GM18909 (cell line): ENCODE results near the gene CD84.
A peak's percentile ranks its signal among the peaks of the same experiment; 100 is the strongest.
"Not testable (repeated sequence)": the region's sequence is repeated elsewhere in the genome, so short reads cannot be mapped to it uniquely, and the experiment has no call there.

Experiments
- ATAC-seq: cut with Tn5 transposase; IDR thresholded peaks from one replicate; pipeline ENCODE4 v1.9.1; 2021; ENCODE audit warnings: mild to moderate bottlenecking; ENCODE audit not compliant: unreplicated experiment, poor library complexity

CD84 gene

DNA sequence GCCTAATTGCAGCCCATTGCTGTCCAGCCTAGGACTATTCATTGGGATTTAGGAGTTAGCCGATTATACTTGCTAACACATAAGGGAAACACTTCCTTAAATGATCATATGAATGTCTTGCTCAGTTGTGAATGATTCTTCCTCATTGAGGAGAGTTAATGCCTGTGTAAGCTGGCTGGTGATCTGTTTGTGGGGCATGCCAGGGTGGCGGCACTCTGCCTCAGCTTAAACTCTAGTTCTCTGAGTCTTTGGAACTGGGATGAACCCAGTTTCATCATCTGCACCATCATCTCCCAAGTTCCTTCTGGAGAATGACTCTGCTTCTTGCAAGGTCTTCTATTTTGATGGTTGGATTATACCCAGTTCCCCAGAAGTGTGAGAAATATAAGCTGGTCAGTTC, 32.4 kb downstream of the CD84 start:
- ATAC-seq, result no peak

- no peak for ATAC-seq
Observed at GRCh38 chr1:160544647-160545046, 34.6 kb downstream of the CD84 start.

DNA sequence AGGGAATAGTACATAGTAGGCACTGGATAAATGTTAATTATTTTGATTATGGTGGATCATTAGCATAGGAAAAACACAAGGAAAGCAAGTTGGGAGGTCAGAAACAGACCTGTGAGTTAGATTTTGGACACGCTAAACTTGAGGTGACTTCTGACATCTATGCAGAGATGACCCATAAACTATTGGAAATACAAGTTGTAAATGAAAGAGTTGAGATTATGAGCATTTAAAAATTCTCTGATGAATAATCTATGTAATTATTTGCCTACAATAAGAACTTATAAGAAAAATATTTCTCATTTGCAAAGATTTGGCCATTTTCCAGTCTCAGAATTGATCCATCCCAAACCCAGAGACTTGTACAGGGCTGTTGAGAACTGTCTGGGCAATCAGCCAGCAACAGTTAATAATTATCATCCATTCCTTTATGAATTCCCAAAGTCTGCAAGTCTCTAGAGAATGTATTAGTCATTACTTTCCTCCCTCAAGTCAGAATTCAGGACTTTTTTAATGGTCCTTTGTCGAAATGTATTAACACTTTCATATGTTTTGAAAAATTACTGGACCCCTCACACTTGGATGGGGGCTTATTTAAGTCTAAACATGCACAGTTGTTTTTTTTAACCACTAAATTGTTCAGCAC, 36.9 kb downstream of the CD84 start:
- ATAC-seq, result no peak

DNA sequence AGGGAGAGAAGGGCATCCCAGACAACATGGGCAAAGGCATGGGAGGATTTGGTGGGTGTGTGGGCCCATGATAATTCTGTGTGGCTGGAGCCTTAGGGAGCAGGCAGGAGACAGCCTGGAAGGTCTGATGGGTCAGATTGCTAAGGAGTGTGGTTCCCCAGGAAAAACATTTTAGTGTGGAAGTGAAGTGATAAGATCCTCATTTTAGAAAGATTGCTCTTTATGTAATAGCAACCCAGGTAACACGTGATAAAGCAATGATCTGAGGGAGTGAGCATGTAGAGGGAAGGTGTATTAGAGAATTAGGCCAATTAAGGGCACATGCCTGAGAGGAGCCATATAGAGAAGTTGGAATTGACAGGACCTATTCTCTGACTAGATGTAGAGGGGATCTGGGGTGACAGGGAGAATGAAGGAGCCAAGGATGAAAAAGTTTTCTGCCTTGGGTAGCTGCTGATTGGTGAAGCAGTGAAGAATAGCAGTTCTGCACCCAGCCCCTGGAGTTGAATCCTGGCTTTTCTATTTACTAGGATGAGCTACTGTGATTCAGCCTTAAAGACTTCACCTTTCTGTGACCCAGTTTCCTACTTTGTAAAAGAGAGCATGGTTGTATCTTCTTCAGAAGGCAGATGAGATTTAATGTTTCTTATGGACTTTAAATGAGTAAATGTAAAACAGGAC, 37.5 kb downstream of the CD84 start:
- no peak for ATAC-seq

DNA sequence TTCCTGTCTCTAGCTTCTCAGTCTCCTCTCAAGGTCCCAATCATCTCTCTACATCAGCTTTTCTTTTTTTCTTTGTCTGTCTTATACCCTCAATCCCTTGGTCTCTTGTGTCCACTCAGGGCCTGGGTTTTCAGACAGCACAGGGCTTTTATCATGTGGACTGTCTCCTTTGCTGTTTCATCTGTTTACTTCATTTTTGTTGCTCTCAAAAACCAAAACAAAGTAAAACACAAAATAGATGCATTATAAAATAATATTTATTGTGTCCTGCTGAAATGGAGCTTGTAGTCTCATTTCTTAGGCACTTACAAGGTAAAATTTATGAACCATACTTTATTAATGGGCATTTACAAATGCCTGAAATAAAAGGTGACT, 38.5 kb downstream of the CD84 start:
- ATAC-seq, result no peak

- ATAC-seq, result peak; percentile 92
Observed at GRCh38 chr1:160539990-160540858, 39.1 kb downstream of the CD84 start.

- ATAC-seq, result no peak
Observed at GRCh38 chr1:160539684-160539989, 39.7 kb downstream of the CD84 start.

DNA sequence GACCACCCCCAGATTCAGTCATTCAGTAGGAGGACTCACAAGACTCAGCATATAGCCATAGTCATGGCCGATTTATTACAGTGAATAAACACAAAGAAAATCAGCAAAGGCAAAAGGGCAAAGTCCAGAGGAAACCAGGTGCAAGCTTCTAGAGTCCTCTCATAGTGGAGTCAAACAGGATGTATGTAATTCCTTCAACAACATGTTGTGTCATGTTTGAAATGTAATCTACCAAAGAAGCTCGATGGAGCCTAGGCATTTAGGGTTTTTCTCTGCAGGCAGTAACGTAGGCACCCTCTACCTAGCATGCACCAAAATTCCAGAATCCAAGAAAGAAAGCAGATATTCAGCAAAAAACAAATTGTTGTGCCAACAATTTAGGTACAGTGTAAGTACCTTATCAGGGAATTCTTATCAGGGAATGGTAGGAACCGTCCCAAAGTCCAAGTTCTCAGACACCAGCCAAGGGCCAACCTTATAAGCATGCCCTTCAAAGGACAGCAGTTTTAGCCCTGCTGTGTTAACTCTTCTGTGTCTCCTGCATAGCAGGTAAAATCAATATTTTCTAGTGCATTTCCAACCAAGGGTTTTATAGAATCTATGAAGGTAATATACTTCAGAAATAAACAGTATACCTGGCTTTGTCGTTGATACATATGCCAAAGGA, 40.2 kb downstream of the CD84 start:
- no peak for ATAC-seq

GRCh38 chr1:160537714-160538665, 41.3 kb downstream of the CD84 start:
- ATAC-seq, result no peak

DNA sequence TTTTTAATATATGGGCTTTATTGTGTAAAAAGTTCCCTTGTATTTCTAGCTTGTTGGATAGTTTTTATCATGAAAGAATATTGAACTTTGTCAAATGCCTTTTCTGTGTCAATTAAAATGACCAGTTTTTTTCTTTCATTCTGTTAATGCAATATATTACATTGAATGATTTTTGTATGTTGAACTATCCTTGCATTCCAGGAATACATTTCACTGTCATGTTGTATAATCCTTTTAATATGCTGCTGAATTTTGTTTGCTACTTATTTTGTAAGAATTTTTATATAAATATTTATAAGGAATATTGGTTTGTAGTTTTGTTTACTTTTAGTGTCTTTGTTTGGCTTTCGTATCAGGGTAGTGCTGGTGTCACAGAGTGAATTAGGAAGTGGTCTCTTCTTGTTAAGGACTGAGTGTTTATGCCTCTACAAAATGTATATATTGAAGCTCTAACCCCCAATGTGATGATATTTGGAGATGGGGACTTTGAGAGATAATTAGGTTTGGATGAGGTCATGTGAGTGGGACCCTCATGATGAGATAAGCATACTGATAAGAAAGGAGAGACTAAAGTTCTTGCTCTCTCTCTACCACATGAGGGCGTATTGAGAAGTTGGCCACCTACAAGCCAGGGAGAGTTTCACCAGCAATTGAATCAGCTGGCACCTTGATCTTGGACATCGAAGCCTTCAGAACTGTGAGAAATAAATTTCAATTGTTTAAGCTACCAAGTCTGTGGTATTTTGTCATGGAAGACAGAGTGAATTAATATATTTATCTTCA, 44.3 kb downstream of the CD84 start:
- ATAC-seq, result no peak

- ATAC-seq, result not testable (repeated sequence)
Observed at GRCh38 chr1:160532557-160532813, 46.8 kb downstream of the CD84 start.

DNA sequence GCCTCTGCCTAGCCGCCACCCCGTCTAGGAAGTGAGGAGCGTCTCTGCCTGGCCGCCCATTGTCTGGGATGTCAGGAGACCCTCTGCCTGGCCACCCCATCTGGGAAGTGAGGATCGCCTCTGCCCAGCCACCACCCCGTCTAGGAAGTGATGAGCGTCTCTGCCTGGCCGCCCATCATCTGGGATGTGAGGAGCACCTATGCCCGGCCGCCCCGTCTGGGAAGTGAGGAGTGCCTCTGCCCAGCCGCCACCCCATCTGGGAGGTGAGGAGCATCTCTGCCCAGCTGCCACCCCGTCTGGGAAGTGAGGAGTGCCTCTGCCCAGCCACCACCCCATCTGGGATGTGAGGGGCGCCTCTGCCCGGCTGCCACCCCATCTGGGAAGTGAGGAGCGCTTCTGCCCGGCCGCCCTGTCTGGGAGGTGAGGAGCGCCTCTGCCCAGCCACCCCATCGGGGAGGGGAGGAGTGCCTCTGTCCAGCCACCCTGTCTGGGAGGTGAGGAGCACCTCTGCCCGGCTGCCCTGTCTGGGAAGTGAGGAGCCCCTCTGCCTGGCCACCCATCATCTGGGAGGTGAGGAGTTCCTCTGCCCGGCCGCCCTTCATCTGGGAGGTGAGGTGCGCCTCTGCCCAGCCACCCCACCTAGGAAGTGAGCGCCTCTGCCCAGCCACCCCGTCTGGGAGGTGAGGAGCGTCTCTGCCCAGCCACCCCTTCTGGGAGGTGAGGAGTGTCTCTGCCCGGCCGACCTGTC, 47.3 kb downstream of the CD84 start:
- ATAC-seq, result not testable (repeated sequence)

GRCh38 chr1:160529401-160529952, 49.8 kb downstream of the CD84 start:
- ATAC-seq, result not testable (repeated sequence)

- ATAC-seq, result not testable (repeated sequence)
Observed at GRCh38 chr1:160523789-160524188, 55.5 kb downstream of the CD84 start.

- peak; percentile 55 for ATAC-seq
Observed at GRCh38 chr1:160522622-160523345, 56.5 kb downstream of the CD84 start, which contains the start of gene SLAMF6. TSS of gene SLAMF6 (minus strand) at chr1:160523255. CDS start at chr1:160523192, 63 bp downstream.

GRCh38 chr1:160522136-160522535, 57.2 kb downstream of the CD84 start:
- ATAC-seq, result peak; percentile 14

GRCh38 chr1:160521554-160521953, 57.7 kb downstream of the CD84 start:
- no peak for ATAC-seq

DNA sequence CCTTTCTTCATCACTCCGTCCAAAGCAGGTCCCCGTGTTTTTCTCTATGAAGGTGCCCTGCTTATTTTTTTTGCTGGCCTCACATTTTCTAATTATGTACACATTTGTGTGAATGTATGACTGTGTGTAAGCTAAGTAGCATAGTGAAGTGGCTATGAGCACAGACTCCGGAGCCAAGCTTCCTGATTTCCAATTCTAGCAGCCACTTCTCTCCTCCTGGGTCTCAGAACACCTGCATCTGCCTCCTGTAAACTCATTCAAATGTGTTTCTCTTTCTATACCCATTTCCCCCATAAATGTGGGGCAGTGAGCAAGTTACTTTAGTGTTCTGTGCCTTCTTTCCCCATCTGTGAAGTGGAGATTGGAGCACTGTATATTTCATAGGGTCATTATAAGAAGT, 58.3 kb downstream of the CD84 start:
- peak; percentile 58 for ATAC-seq
